ENCODE results near the gene ADGRG6.
A peak's percentile ranks its signal among the peaks of the same experiment; 100 is the strongest.
"Not testable (repeated sequence)": the region's sequence is repeated elsewhere in the genome, so short reads cannot be mapped to it uniquely, and the experiment has no call there.

ADGRG6 gene

GRCh38 chr6:142301651-142302391 lies at the start of gene ADGRG6:
TSS of gene ADGRG6 (plus strand) at chr6:142302007. CDS start at chr6:142302330, 323 bp downstream.
- no peak for DNase-seq

- DNase-seq = no peak
These were observed 47.3 kb upstream of the ADGRG6 start for GRCh38 chr6:142254513-142254912.

GRCh38 chr6:142255785-142256184 lies 46.0 kb upstream of the ADGRG6 start:
- DNase-seq = no peak

GRCh38 chr6:142258305-142258704 lies 43.5 kb upstream of the ADGRG6 start:
- DNase-seq = no peak

- DNase-seq = no peak
These were observed 43.0 kb upstream of the ADGRG6 start for GRCh38 chr6:142258757-142259156.

GRCh38 chr6:142260748-142261147 lies 41.1 kb upstream of the ADGRG6 start:
- no peak for DNase-seq

- DNase-seq = no peak
These were observed 39.6 kb upstream of the ADGRG6 start for GRCh38 chr6:142262231-142262630.

- DNase-seq = peak; percentile 5
These were observed 36.3 kb upstream of the ADGRG6 start for GRCh38 chr6:142265476-142265875.

GRCh38 chr6:142266060-142266459 lies 35.7 kb upstream of the ADGRG6 start:
- DNase-seq = no peak

GRCh38 chr6:142271476-142271875 lies 30.3 kb upstream of the ADGRG6 start:
- DNase-seq = no peak

- no peak for DNase-seq
These were observed 27.2 kb upstream of the ADGRG6 start for GRCh38 chr6:142274656-142275055.

GRCh38 chr6:142275236-142276006 lies 26.4 kb upstream of the ADGRG6 start:
- no peak for DNase-seq

- no peak for DNase-seq
These were observed 25.6 kb upstream of the ADGRG6 start for GRCh38 chr6:142276256-142276655.

GRCh38 chr6:142279350-142280180 lies 22.2 kb upstream of the ADGRG6 start:
- no peak for DNase-seq

GRCh38 chr6:142280265-142280664 lies 21.5 kb upstream of the ADGRG6 start:
- no peak for DNase-seq

GRCh38 chr6:142280927-142281326 lies 20.9 kb upstream of the ADGRG6 start:
- DNase-seq = no peak

GRCh38 chr6:142283138-142283537 lies 18.7 kb upstream of the ADGRG6 start:
- DNase-seq = not testable (repeated sequence)

GRCh38 chr6:142284419-142284818 lies 17.4 kb upstream of the ADGRG6 start:
- no peak for DNase-seq

GRCh38 chr6:142285235-142286087 lies 16.3 kb upstream of the ADGRG6 start:
- DNase-seq = no peak

- no peak for DNase-seq
These were observed 15.8 kb upstream of the ADGRG6 start for GRCh38 chr6:142286088-142286409.

- no peak for DNase-seq
These were observed 12.1 kb upstream of the ADGRG6 start for GRCh38 chr6:142289687-142290086.

- no peak for DNase-seq
These were observed 11.0 kb upstream of the ADGRG6 start for GRCh38 chr6:142290851-142291250.

- no peak for DNase-seq
These were observed 10.3 kb upstream of the ADGRG6 start for GRCh38 chr6:142291512-142291911.
